Breast epithelium (tissue), 4 donors: ENCODE measurements around the gene ZFHX3. TPM values are rescaled to one million over a fixed set of nuclear protein-coding genes. Genes with fewer than 3 reads are reported as not detected.

Experiments
- DNase-seq, 2 donors: peaks; one replicate each; pipeline ENCODE4 v3.0.0-alpha.2; 2019; ENCODE audit warnings: low spot score in 2 of 2
- H3K27ac ChIP-seq, 2 donors: fragments of 200-600 bp; sonication (generic) in 1 of 2; one replicate each; pipeline ENCODE4 v1.5.1; 2016 to 2019; ENCODE audit warnings: mild to moderate bottlenecking in 1 of 2
- H3K27me3 ChIP-seq, 2 donors: fragments of 200-600 bp; sonication (generic) in 1 of 2; one replicate each; pipeline versions ENCODE4 v1.5.1 to v1.6.0; 2017 to 2019; ENCODE audit warnings: control low read depth in 1 of 2, mild to moderate bottlenecking in 1 of 2
- H3K36me3 ChIP-seq: fragments of 200-600 bp; one replicate; pipeline ENCODE4 v1.5.1; 2019
- H3K4me1 ChIP-seq, 2 donors: fragments of 200-600 bp; sonication (generic); one replicate each; pipeline ENCODE4 v1.5.1; 2016 to 2019; ENCODE audit warnings: control low read depth in 1 of 2
- H3K4me3 ChIP-seq, 3 donors: fragments of 200-600 bp; sonication (generic); 1 replicate in 2 of 3; 2 replicates in 1 of 3; pipeline ENCODE4 v1.5.1; 2016 to 2019; ENCODE audit warnings: mild to moderate bottlenecking in 3 of 3, moderate library complexity in 2 of 3
- H3K9me3 ChIP-seq, 2 donors: fragments of 200-600 bp; sonication (generic) in 1 of 2; one replicate each; pipeline ENCODE4 v1.5.1; 2016 to 2019; ENCODE audit warnings: control low read depth in 1 of 2
- CTCF ChIP-seq, 3 donors: fragments of 450-650 bp; IDR thresholded peaks; one replicate each; pipeline ENCODE4 v1.5.1; 2016 to 2017; ENCODE audit warnings: antibody characterized with exemption in 3 of 3, mild to moderate bottlenecking in 3 of 3, moderate library complexity in 3 of 3
- POLR2A ChIP-seq: fragments of 450-650 bp; IDR thresholded peaks from one replicate; pipeline ENCODE4 v1.6.1; 2016; ENCODE audit warnings: antibody characterized with exemption, mild to moderate bottlenecking, moderate library complexity
- POLR2AphosphoS5 ChIP-seq, 3 donors: sonication (generic); formaldehyde crosslinking; IDR thresholded peaks; one replicate each; pipeline ENCODE4 v1.6.1; 2017; ENCODE audit warnings: antibody characterized with exemption in 3 of 3
- intact Hi-C: fragments of 100-400 bp; cut with DNase I; formaldehyde crosslinking; loops from one replicate; pipeline ENCODE4 v1.15.1; 2023; ENCODE audit warnings: low total_unique reads
- total RNA-seq, 3 donors: library from RNA; depleted of rRNA; stranded (reverse); fragments of >200 nt; gene quantifications; one replicate each; pipeline ENCODE4 v1.1.0, GENCODE V29; 2016

Gene ZFHX3
- total RNA-seq, 3 donors from 2014 or later: 10.8 to 36.0 (median 11.8) TPM

DNA sequence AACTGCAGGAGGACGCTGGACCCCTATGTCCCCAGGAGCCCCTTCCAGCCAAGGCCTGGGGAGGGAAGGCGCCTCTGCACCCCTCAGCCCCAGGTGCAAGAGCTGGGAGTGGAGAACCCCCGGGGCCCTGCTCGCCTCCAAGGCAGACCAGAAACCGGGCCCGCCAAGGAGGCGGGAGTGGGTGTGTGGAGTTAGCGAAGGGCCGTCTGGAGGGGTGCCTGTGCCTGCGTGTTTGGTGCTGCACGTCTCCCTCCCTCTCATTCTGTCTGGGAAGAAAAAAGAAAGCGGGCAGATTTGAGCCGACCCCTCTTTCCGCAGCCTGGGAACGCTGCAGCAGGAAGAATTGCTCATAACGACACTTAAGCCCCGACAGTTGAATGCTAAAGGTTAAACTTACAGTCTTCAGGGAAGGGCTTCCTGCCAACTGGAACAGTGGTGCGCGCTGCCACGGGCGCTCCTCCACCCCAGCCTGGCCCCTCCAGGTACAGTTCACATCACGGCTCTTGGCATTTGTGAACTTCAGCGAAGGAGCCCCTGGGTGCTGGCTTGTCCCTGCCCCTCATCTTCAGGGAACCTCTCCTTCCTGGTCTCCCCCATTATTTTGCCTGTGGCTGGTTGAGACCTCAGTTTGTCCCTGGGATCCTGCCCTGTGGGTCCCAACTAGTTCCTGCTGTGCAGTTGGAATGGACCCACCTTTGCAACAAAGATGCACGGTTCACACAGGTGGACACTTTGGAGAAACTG, 19.2 kb upstream of the ZFHX3 start:
- Histone ChIP-seq H3K36me3 (no peaks in the 10 kb centered on the region), H3K27me3 (peaks cover 3 to 54% of the 10 kb centered on the region in 2 donors), H3K4me3 (peak overlapping the region in 2 of 3 donors; percentile 16 to 44), H3K27ac (peak overlapping the region in 1 of 2 donors; percentile 49), H3K9me3 (no peaks in the 10 kb centered on the region), H3K4me1 (peaks cover 4 to 13% of the 10 kb centered on the region in 2 donors)
- no peak for DNase-seq
- intact Hi-C loops: loop anchor here (5.0 kb wide), 1 partner anchor 1595 kb away; no protein-coding TSS in a partner anchor
- TF ChIP-seq POLR2A: no peak
- no peak for TF ChIP-seq POLR2AphosphoS5 (IDR thresholded peaks at IDR 0.05)
- no peak for TF ChIP-seq CTCF (IDR thresholded peaks at IDR 0.05)

DNA sequence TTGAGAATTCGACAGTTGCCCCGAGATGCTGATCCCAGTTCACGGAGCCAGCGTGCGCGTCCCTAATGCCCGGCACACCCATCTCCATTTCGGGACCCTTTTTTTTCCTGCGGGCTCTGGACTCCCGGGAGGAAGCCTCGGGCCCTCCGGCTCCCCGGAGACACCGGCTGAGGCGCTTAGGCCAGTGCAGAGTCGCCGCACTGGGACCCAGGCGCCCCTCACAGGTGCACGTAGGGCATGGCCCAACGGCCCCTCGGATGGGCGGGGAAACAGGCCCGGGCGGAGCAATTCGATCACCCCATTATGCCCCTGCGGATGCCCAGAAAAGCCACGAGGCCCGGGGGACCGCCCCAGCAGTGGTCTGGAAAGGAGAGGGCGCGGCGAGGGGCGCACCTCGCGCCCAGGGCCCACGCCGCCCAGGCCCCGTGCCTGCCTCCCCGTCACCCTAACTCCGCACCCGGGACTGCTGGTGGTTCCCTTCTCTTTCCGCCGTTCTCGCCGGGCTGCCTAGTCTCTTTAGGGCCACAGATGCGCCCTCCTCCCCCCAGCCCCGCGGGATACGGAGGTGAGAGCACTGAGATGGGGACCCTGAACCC, 18.5 kb upstream of the ZFHX3 start:
- intact Hi-C loops: loop anchor here (5.0 kb wide), 1 partner anchor 1594 kb away; no protein-coding TSS in a partner anchor
- peak overlapping the region in 2 of 3 donors; percentile 16 to 44 for H3K4me3 ChIP-seq
- DNase-seq: no peak
- H3K4me1 ChIP-seq: peaks cover 4 to 13% of the 10 kb centered on the region in 2 donors
- H3K36me3 ChIP-seq: no peaks in the 10 kb centered on the region
- H3K27ac ChIP-seq: peak overlapping the region in 1 of 2 donors; percentile 49
- no peaks in the 10 kb centered on the region for H3K9me3 ChIP-seq
- TF ChIP-seq POLR2AphosphoS5 (IDR thresholded peaks at IDR 0.05) (no peak), POLR2A (no peak)
- peaks cover 3 to 60% of the 10 kb centered on the region in 2 donors for H3K27me3 ChIP-seq

DNA sequence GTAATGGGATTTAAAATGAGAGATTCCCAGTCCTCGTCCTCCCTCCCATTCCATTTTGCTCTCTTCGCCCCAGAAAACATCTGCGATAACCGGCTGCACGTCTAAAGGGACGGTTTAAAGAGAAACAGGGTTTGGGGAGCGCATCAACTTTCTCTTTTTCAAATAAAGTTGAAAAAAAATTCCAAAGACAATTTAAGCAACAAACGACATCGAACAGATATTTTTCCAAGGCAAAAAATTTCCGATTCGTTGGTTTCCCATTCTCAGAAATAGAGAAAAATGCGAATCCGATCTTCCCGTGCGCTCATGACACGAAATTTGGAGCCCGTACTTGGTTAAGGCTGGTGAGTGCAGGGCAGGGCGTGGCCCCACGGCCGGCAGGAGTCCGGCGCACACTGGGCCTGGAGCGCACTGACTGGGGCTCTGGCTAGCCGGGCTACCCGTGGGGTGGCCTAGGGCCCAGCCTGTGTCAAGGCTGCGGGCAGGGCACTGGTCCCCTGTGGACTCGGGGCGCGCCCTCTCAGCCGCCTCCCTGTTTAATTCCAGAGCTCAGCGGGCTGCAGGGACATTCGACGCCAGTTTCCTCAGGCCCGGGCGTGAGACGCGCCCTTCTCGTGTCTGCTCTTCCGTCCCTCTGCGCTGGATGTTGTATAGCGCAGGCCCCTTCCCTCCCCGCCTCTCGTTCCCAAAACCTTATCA, 17.9 kb upstream of the ZFHX3 start:
- Histone ChIP-seq H3K9me3 (no peaks in the 10 kb centered on the region), H3K27me3 (peaks cover 3 to 61% of the 10 kb centered on the region in 2 donors), H3K36me3 (no peaks in the 10 kb centered on the region), H3K4me3 (peak overlapping the region; percentile 12 to 44 (median 16)), H3K27ac (no peak overlapping the region), H3K4me1 (peaks cover 4 to 13% of the 10 kb centered on the region in 2 donors)
- intact Hi-C loops: loop anchor here (5.0 kb wide), 1 partner anchor 1593 kb away; no protein-coding TSS in a partner anchor
- no peak for DNase-seq
- peak in 1 of 3 donors; percentile 34 for TF ChIP-seq POLR2AphosphoS5 (IDR thresholded peaks at IDR 0.05)
- no peak for TF ChIP-seq POLR2A

- Histone ChIP-seq H3K9me3 (no peaks in the 10 kb centered on the region), H3K4me1 (peaks cover 4 to 13% of the 10 kb centered on the region in 2 donors), H3K4me3 (peak overlapping the region in 1 of 3 donors; percentile 24), H3K27ac (no peak overlapping the region), H3K27me3 (peaks cover 3 to 61% of the 10 kb centered on the region in 2 donors), H3K36me3 (no peaks in the 10 kb centered on the region)
- no peak for DNase-seq
- TF ChIP-seq POLR2AphosphoS5 (IDR thresholded peaks at IDR 0.05): no peak
- no peak for TF ChIP-seq CTCF (IDR thresholded peaks at IDR 0.05)
- TF ChIP-seq POLR2A: no peak
- intact Hi-C loops: loop anchor here (5.0 kb wide), 1 partner anchor 1593 kb away; no protein-coding TSS in a partner anchor
Observed at GRCh38 chr16:73064994-73065545, 17.1 kb upstream of the ZFHX3 start.

- no peaks in the 10 kb centered on the region for H3K36me3 ChIP-seq
- no peaks in the 10 kb centered on the region for H3K9me3 ChIP-seq
- H3K27ac ChIP-seq: no peak overlapping the region
- no peak for DNase-seq
- no peak for TF ChIP-seq CTCF (IDR thresholded peaks at IDR 0.05)
- TF ChIP-seq POLR2A: no peak
- no peak for TF ChIP-seq POLR2AphosphoS5 (IDR thresholded peaks at IDR 0.05)
- intact Hi-C loops: no loop called here
- H3K27me3 ChIP-seq: peaks cover 3 to 61% of the 10 kb centered on the region in 2 donors
- H3K4me3 ChIP-seq: peak overlapping the region in 1 of 3 donors; percentile 24
- peaks cover 4 to 13% of the 10 kb centered on the region in 2 donors for H3K4me1 ChIP-seq
Observed at GRCh38 chr16:73064212-73064993, 16.5 kb upstream of the ZFHX3 start.
